GM12892 (cell line): ENCODE results near the gene RRAS2.

Experiments used
- DNase-seq: peaks from one replicate; pipeline ENCODE4 v3.0.0; 2011; ENCODE audit not compliant: insufficient read length
- FAIRE-seq: peaks from 2 replicates; lab custom pipeline; 2011; peaks lifted over from hg19 to GRCh38; lab: Jason Lieb, UNC
- POLR2A ChIP-seq: IDR thresholded peaks from 2 replicates; pipeline ENCODE4 v1.6.1; 2011; ENCODE audit warnings: low read depth, low read length, control low read depth
- POLR2AphosphoS5 ChIP-seq: IDR thresholded peaks from 2 replicates; pipeline ENCODE4 v1.6.1; 2011; ENCODE audit warnings: low read depth, low read length, control low read depth
- TAF1 ChIP-seq: IDR thresholded peaks from 2 replicates; pipeline ENCODE4 v1.6.1; 2011; ENCODE audit warnings: low read depth, mild to moderate bottlenecking, control low read depth, low read length, borderline replicate concordance

RRAS2 gene

GRCh38 chr11:14381968-14382367 lies 23.0 kb upstream of the RRAS2 start:
- TF ChIP-seq TAF1 (no peak), POLR2A (no peak), POLR2AphosphoS5 (no peak)
- FAIRE-seq, result no peak

GRCh38 chr11:14380947-14381561 lies 22.1 kb upstream of the RRAS2 start:
- DNase-seq (peak; percentile 29), FAIRE-seq (peak; percentile 83)
- TF ChIP-seq TAF1 (no peak), POLR2A (no peak), POLR2AphosphoS5 (no peak)

More at GRCh38 chr11:14381968-14382367, 23.0 kb upstream of the RRAS2 start:
- no peak for DNase-seq

- FAIRE-seq, result no peak
- no peak for DNase-seq
- TF ChIP-seq TAF1 (no peak), POLR2AphosphoS5 (no peak), POLR2A (no peak)
These were observed 21.3 kb upstream of the RRAS2 start for GRCh38 chr11:14380125-14380936.

- no peak for DNase-seq
- FAIRE-seq, result no peak
- TF ChIP-seq POLR2A (no peak), TAF1 (no peak), POLR2AphosphoS5 (no peak)
These were observed 19.2 kb upstream of the RRAS2 start for GRCh38 chr11:14378171-14378570.

- FAIRE-seq, result no peak
- no peak for DNase-seq
- no peak for TF ChIP-seq TAF1
- TF ChIP-seq POLR2AphosphoS5, result no peak
- no peak for TF ChIP-seq POLR2A
These were observed 17.9 kb upstream of the RRAS2 start for GRCh38 chr11:14376920-14377319.

GRCh38 chr11:14374922-14375830 lies 16.2 kb upstream of the RRAS2 start:
- TF ChIP-seq POLR2AphosphoS5, result no peak
- no peak for TF ChIP-seq POLR2A
- no peak for TF ChIP-seq TAF1
- FAIRE-seq (peak; percentile 71), DNase-seq (no peak)

GRCh38 chr11:14373941-14374646 lies 15.1 kb upstream of the RRAS2 start:
- FAIRE-seq (no peak), DNase-seq (no peak)
- TF ChIP-seq TAF1 (no peak), POLR2A (no peak), POLR2AphosphoS5 (no peak)

- TF ChIP-seq TAF1 (no peak), POLR2A (no peak), POLR2AphosphoS5 (no peak)
- FAIRE-seq (no peak), DNase-seq (no peak)
These were observed 13.0 kb upstream of the RRAS2 start for GRCh38 chr11:14372011-14372410.

- DNase-seq, result no peak
- FAIRE-seq, result no peak
- TF ChIP-seq POLR2AphosphoS5, result no peak
- TF ChIP-seq POLR2A, result no peak
- no peak for TF ChIP-seq TAF1
These were observed 12.3 kb upstream of the RRAS2 start for GRCh38 chr11:14371249-14371648.

GRCh38 chr11:14370496-14370895 lies 11.5 kb upstream of the RRAS2 start:
- TF ChIP-seq POLR2AphosphoS5 (no peak), TAF1 (no peak), POLR2A (no peak)
- no peak for DNase-seq
- FAIRE-seq, result peak; percentile 42

- DNase-seq (no peak), FAIRE-seq (peak; percentile 56)
- no peak for TF ChIP-seq POLR2A
- no peak for TF ChIP-seq TAF1
- TF ChIP-seq POLR2AphosphoS5, result no peak
These were observed 10.6 kb upstream of the RRAS2 start for GRCh38 chr11:14369598-14369997.
